HCT116 (cell line): Measurements from ENCODE around the gene TRIM62. TPM values are rescaled to one million over a fixed set of nuclear protein-coding genes. Genes with fewer than 3 reads are reported as not detected.

Experiments
- ATAC-seq: fragments of 200-7000 bp; cut with Tn5 transposase; 2 replicates; pipeline ENCODE4 v1.9.1; 2020; ENCODE audit warnings: mild to moderate bottlenecking, moderate library complexity
- BruUV-seq: library from RNA; stranded (reverse); fragments of 400-500 nt; replicated peaks from 2 replicates; lab custom pipeline; 2021; lab: Mats Ljungman, UMichigan
- CTCF ChIA-PET: fragments of 300-600 bp; sonication (Branson Sonifier 250); formaldehyde crosslinking; loops from one replicate; lab custom pipeline; 2021; ENCODE audit warnings: antibody characterized with exemption; lab: Charles Lee
- POLR2A ChIA-PET: fragments of 300-600, 350-600 bp; sonication (Branson Sonifier 250); formaldehyde crosslinking; loops from one replicate; lab custom pipeline; 2021; ENCODE audit warnings: antibody characterized with exemption; lab: Charles Lee
- RAD21 ChIA-PET, 2 experiments: fragments of 300-600 bp; sonication (Branson Sonifier 250); formaldehyde crosslinking; loops; one replicate each; lab custom pipeline; 2023; ENCODE audit warnings: low total read pairs in 2 of 2; ENCODE audit not compliant: uncharacterized antibody in 2 of 2, unreplicated experiment in 2 of 2, low non-redundant PET in 1 of 2; lab: Charles Lee
- DNase-seq: peaks from one replicate; pipeline ENCODE4 v3.0.0-alpha.2; 2010; ENCODE audit warnings: low read depth, low spot score
- H2AFZ ChIP-seq: fragments of 200-600 bp; shearing (Covaris generic), sonication (generic); 2 replicates; pipeline ENCODE4 v1.6.1; 2017; ENCODE audit warnings: low read depth, mixed run types, mixed read lengths, antibody characterized with exemption, low read length; ENCODE audit not compliant: poor library complexity, severe bottlenecking
- H3K27ac ChIP-seq: 2 replicates; pipeline ENCODE4 v1.5.1; 2012; ENCODE audit warnings: low read depth, low read length
- H3K27me3 ChIP-seq: fragments of 200-600 bp; sonication (generic); 2 replicates; pipeline ENCODE4 v1.6.1; 2016; ENCODE audit warnings: mixed run types, low read length, mixed read lengths; ENCODE audit not compliant: insufficient read depth
- H3K36me3 ChIP-seq, 2 experiments: fragments of 200-500 bp in 1 of 2; fragments of 200-600 bp in 1 of 2; sonication (Bioruptor generic) in 1 of 2; sonication (generic) in 1 of 2; 2 replicates each; pipeline versions ENCODE4 v1.5.1 to v1.6.1; 2014 to 2016; ENCODE audit warnings: low read length in 2 of 2, inconsistent platforms in 1 of 2, mixed read lengths in 1 of 2, mixed run types in 1 of 2; ENCODE audit not compliant: insufficient read depth in 2 of 2, control insufficient read depth in 1 of 2
- H3K4me1 ChIP-seq, 2 experiments: fragments of 200-600 bp in 1 of 2; sonication (generic) in 1 of 2; 2 replicates each; pipeline versions ENCODE4 v1.5.1 to v1.6.1; 2012 to 2017; ENCODE audit warnings: low read length in 2 of 2, inconsistent platforms in 1 of 2, mild to moderate bottlenecking in 1 of 2, mixed read lengths in 1 of 2, mixed run types in 1 of 2, moderate library complexity in 1 of 2; ENCODE audit not compliant: insufficient read depth in 2 of 2, control insufficient read depth in 1 of 2
- H3K4me2 ChIP-seq: fragments of 200-600 bp; sonication (generic); 2 replicates; pipeline ENCODE4 v1.6.1; 2017; ENCODE audit warnings: mixed run types, low read length, mixed read lengths
- H3K4me3 ChIP-seq, 2 experiments: fragments of 200-600 bp in 1 of 2; sonication (generic) in 1 of 2; replicated peaks in 1 of 2; 2 replicates each; pipeline ENCODE4 v1.5.1; 2011 to 2016; ENCODE audit warnings: low read length in 2 of 2, control low read depth in 1 of 2, low read depth in 1 of 2, mild to moderate bottlenecking in 1 of 2, mixed read lengths in 1 of 2, mixed run types in 1 of 2
- H3K79me2 ChIP-seq: fragments of 200-600 bp; sonication (generic); 2 replicates; pipeline ENCODE4 v1.6.1; 2017; ENCODE audit warnings: mild to moderate bottlenecking, mixed run types, low read length, moderate library complexity, mixed read lengths; ENCODE audit not compliant: insufficient read depth
- H3K9ac ChIP-seq: fragments of 200-600 bp; sonication (generic); 2 replicates; pipeline ENCODE4 v1.6.1; 2016; ENCODE audit warnings: low read length, mixed read lengths
- H3K9me2 ChIP-seq: fragments of 200-600 bp; sonication (generic), shearing (Covaris generic); 2 replicates; pipeline ENCODE4 v1.6.1; 2017; ENCODE audit warnings: mixed run types, mild to moderate bottlenecking, moderate library complexity; ENCODE audit not compliant: insufficient read depth
- H3K9me3 ChIP-seq, 2 experiments: fragments of 200-500 bp in 1 of 2; fragments of 200-600 bp in 1 of 2; sonication (Bioruptor generic) in 1 of 2; sonication (generic) in 1 of 2; 2 replicates each; pipeline ENCODE4 v1.6.1; 2014 to 2017; ENCODE audit warnings: low read length in 2 of 2, mixed read lengths in 2 of 2, inconsistent platforms in 1 of 2, low read depth in 1 of 2, mild to moderate bottlenecking in 1 of 2, mixed run types in 1 of 2, moderate library complexity in 1 of 2; ENCODE audit not compliant: control insufficient read depth in 1 of 2, insufficient read depth in 1 of 2
- H4K20me1 ChIP-seq: fragments of 200-600 bp; sonication (generic), shearing (Covaris generic); 2 replicates; pipeline ENCODE4 v1.6.1; 2017; ENCODE audit warnings: mixed run types, mild to moderate bottlenecking, moderate library complexity; ENCODE audit not compliant: insufficient read depth
- CBX3 ChIP-seq: IDR thresholded peaks from 2 replicates; pipeline ENCODE4 v1.6.1; 2012; ENCODE audit warnings: low read depth
- CEBPB ChIP-seq: IDR thresholded peaks from 2 replicates; pipeline ENCODE4 v1.6.1; 2012; ENCODE audit warnings: low read depth
- EGR1 ChIP-seq: IDR thresholded peaks from 2 replicates; pipeline ENCODE4 v1.6.1; 2012; ENCODE audit warnings: low read depth
- ELF1 ChIP-seq: IDR thresholded peaks from 2 replicates; pipeline ENCODE4 v1.6.1; 2012; ENCODE audit warnings: low read depth, borderline replicate concordance
- EZH2 ChIP-seq: fragments of 200-600 bp; sonication (generic); IDR thresholded peaks from 2 replicates; pipeline ENCODE4 v1.6.1; 2017; ENCODE audit warnings: antibody characterized with exemption, mixed run types
- EZH2phosphoT487 ChIP-seq: fragments of 200-600 bp; IDR thresholded peaks from 2 replicates; pipeline ENCODE4 v1.6.1; 2018; ENCODE audit warnings: antibody characterized with exemption, borderline replicate concordance
- FOSL1 ChIP-seq: IDR thresholded peaks from 2 replicates; pipeline ENCODE4 v1.6.1; 2012; ENCODE audit warnings: low read depth
- JUND ChIP-seq: IDR thresholded peaks from 2 replicates; pipeline ENCODE4 v1.6.1; 2012
- SIN3A ChIP-seq: IDR thresholded peaks from 2 replicates; pipeline ENCODE4 v1.6.1; 2012; ENCODE audit warnings: low read depth
- SRF ChIP-seq: IDR thresholded peaks from 2 replicates; pipeline ENCODE4 v1.6.1; 2012; ENCODE audit warnings: low read depth
- TCF7L2 ChIP-seq: IDR thresholded peaks from 2 replicates; pipeline ENCODE4 v1.7.0; 2011; ENCODE audit warnings: borderline replicate concordance, inconsistent platforms; ENCODE audit not compliant: insufficient read depth, insufficient read length; ENCODE audit errors: extremely low read depth
- YY1 ChIP-seq: IDR thresholded peaks from 2 replicates; pipeline ENCODE4 v1.6.1; 2011; ENCODE audit warnings: low read length, low read depth, moderate library complexity, mild to moderate bottlenecking; ENCODE audit not compliant: insufficient replicate concordance; ENCODE audit errors: extremely low read depth
- ZFX ChIP-seq: fragments of 450-650 bp; IDR thresholded peaks from 2 replicates; pipeline ENCODE4 v1.6.1; 2017
- intact Hi-C: fragments of 100-400 bp; cut with micrococcal nuclease; formaldehyde crosslinking; loops from 2 replicates; pipeline ENCODE4 v1.10.0; 2022
- total RNA-seq: library from RNA; stranded (reverse); gene quantifications from one replicate; pipeline ENCODE4 v1.2.1, GENCODE V29; 2021; ENCODE audit not compliant: unreplicated experiment
- TF ChIP-seq, protein P1 (sequence below): IDR thresholded peaks from 2 replicates; pipeline ENCODE4 v1.6.1; 2012
- TF ChIP-seq, protein P2 (sequence below): IDR thresholded peaks from 2 replicates; pipeline ENCODE4 v1.6.1; 2011; ENCODE audit warnings: mild to moderate bottlenecking, low read length, moderate library complexity; ENCODE audit not compliant: insufficient replicate concordance; ENCODE audit errors: extremely low read depth
- TF ChIP-seq, protein P3 (sequence below), 3 experiments: fragments of 200-600 bp in 1 of 3; sonication (generic) in 1 of 3; IDR thresholded peaks in 2 of 3; conservative IDR thresholded peaks in 1 of 3; 2 replicates each; pipeline ENCODE4 v1.5.1; 2012 to 2017; ENCODE audit warnings: low read depth in 2 of 3, low read length in 2 of 3, antibody characterized with exemption in 1 of 3, borderline replicate concordance in 1 of 3, control low read depth in 1 of 3, mild to moderate bottlenecking in 1 of 3, mixed read lengths in 1 of 3, mixed run types in 1 of 3, moderate library complexity in 1 of 3; ENCODE audit not compliant: insufficient read depth in 1 of 3

TRIM62 gene
- total RNA-seq, 1 experiment from 2014 or later, result 6.5 TPM

DNA sequence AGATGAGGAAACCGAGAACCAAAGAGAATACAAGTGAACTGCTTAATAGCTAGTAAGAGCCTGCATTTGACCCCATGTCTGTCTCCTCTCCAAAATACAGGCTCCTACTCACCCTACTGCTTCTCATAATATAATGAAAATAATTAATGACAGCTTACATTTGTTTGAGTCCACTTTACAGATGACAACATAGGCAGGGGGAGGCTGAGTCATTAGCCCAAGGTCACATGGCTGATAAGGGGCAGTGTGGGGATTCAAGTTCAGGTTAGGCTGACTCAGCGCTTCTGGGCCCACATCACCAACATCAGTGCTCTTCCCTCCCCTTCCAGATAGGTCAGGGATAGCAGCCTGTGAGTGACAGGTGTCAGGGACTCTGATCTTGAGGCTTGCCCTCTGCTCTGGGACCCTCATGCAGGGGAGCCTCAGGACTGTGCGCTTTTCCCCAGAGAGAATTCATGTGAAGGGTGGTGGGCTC lies 84.7 kb downstream of the TRIM62 start:
- DNase-seq, result no peak
- ChIA-PET POLR2A (interaction anchor here (1.3 kb wide), 1 partner anchor 16 kb away, joined by 4 read pairs; the partner anchor contains the start of gene AZIN2), RAD21 (no interaction called here), CTCF (no interaction called here)
- H3K27ac ChIP-seq, result no peak overlapping the region
- TF ChIP-seq, protein P1, sequence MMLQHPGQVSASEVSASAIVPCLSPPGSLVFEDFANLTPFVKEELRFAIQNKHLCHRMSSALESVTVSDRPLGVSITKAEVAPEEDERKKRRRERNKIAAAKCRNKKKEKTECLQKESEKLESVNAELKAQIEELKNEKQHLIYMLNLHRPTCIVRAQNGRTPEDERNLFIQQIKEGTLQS, result no peak
- TF ChIP-seq SRF, result no peak
- no peak for TF ChIP-seq JUND
- TF ChIP-seq TCF7L2, result no peak
- TF ChIP-seq EGR1, result no peak
- TF ChIP-seq ZFX, result no peak
- TF ChIP-seq, protein P2, sequence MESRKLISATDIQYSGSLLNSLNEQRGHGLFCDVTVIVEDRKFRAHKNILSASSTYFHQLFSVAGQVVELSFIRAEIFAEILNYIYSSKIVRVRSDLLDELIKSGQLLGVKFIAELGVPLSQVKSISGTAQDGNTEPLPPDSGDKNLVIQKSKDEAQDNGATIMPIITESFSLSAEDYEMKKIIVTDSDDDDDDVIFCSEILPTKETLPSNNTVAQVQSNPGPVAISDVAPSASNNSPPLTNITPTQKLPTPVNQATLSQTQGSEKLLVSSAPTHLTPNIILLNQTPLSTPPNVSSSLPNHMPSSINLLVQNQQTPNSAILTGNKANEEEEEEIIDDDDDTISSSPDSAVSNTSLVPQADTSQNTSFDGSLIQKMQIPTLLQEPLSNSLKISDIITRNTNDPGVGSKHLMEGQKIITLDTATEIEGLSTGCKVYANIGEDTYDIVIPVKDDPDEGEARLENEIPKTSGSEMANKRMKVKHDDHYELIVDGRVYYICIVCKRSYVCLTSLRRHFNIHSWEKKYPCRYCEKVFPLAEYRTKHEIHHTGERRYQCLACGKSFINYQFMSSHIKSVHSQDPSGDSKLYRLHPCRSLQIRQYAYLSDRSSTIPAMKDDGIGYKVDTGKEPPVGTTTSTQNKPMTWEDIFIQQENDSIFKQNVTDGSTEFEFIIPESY, result no peak
- TF ChIP-seq EZH2phosphoT487, result no peak
- TF ChIP-seq CEBPB, result no peak
- TF ChIP-seq CBX3, result no peak
- no peak for TF ChIP-seq YY1
- TF ChIP-seq, protein P3, sequence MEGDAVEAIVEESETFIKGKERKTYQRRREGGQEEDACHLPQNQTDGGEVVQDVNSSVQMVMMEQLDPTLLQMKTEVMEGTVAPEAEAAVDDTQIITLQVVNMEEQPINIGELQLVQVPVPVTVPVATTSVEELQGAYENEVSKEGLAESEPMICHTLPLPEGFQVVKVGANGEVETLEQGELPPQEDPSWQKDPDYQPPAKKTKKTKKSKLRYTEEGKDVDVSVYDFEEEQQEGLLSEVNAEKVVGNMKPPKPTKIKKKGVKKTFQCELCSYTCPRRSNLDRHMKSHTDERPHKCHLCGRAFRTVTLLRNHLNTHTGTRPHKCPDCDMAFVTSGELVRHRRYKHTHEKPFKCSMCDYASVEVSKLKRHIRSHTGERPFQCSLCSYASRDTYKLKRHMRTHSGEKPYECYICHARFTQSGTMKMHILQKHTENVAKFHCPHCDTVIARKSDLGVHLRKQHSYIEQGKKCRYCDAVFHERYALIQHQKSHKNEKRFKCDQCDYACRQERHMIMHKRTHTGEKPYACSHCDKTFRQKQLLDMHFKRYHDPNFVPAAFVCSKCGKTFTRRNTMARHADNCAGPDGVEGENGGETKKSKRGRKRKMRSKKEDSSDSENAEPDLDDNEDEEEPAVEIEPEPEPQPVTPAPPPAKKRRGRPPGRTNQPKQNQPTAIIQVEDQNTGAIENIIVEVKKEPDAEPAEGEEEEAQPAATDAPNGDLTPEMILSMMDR (IDR thresholded peaks at IDR 0.05 in 2 of 3, conservative IDR thresholded peaks at IDR 0.05 in 1 of 3; ENCODE audit: borderline replicate concordance in 1 of 3, insufficient read depth in 1 of 3, low read depth in 2 of 3, low read length in 2 of 3), result no peak
- no peak for TF ChIP-seq EZH2
- TF ChIP-seq FOSL1, result no peak
- TF ChIP-seq SIN3A, result no peak
- TF ChIP-seq ELF1, result no peak
- BruUV-seq, result no TSS peak
- intact Hi-C loops, result loop anchor here (5.0 to 10.0 kb wide), 4 partner anchors 258 to 515 kb away; partner anchors contain the start of gene ZSCAN20
- no peak overlapping the region for H2AFZ ChIP-seq
- H3K4me1 ChIP-seq, result peaks cover 26 to 49% of the 10 kb centered on the region in 2 experiments
- H3K27me3 ChIP-seq, result no peaks in the 10 kb centered on the region
- H3K9me2 ChIP-seq, result no peaks in the 10 kb centered on the region
- H3K9ac ChIP-seq, result no peak overlapping the region
- H4K20me1 ChIP-seq, result no peaks in the 10 kb centered on the region
- no peaks in the 10 kb centered on the region for H3K79me2 ChIP-seq
- no peak for ATAC-seq
- no peaks in the 10 kb centered on the region for H3K36me3 ChIP-seq
- no peaks in the 10 kb centered on the region for H3K9me3 ChIP-seq
- H3K4me3 ChIP-seq, result no peak overlapping the region
- H3K4me2 ChIP-seq, result no peak overlapping the region
